DND-41 (cell line): Measurements from ENCODE around the gene IL18RAP.

ENCODE experiments used
- ATAC-seq: fragments of 200-7000 bp; cut with Tn5 transposase; 3 replicates; pipeline ENCODE4 v1.9.1; 2021; ENCODE audit warnings: low read depth; ENCODE audit not compliant: insufficient read depth
- DNase-seq: peaks from one replicate; pipeline ENCODE4 v3.0.0-alpha.2; 2020
- H2AFZ ChIP-seq: 2 replicates; pipeline ENCODE4 v1.6.0; 2012; ENCODE audit warnings: low read depth, low read length
- H3K27ac ChIP-seq: 2 replicates; pipeline ENCODE4 v1.5.1; 2012; ENCODE audit warnings: low read length, inconsistent platforms
- H3K27me3 ChIP-seq: fragments of 200-600 bp; sonication (generic); 2 replicates; pipeline ENCODE4 v1.6.0; 2012; ENCODE audit warnings: low read length, mild to moderate bottlenecking, inconsistent platforms; ENCODE audit not compliant: insufficient read depth, poor library complexity
- H3K36me3 ChIP-seq: 2 replicates; pipeline ENCODE4 v1.5.1; 2012; ENCODE audit warnings: low read length, inconsistent platforms; ENCODE audit not compliant: insufficient read depth
- H3K4me1 ChIP-seq: 2 replicates; pipeline ENCODE4 v1.5.1; 2012; ENCODE audit warnings: mild to moderate bottlenecking, low read length; ENCODE audit not compliant: insufficient read depth
- H3K4me2 ChIP-seq: 2 replicates; pipeline ENCODE4 v1.6.0; 2012; ENCODE audit warnings: mild to moderate bottlenecking, moderate library complexity, low read length, inconsistent platforms; ENCODE audit not compliant: insufficient read depth
- H3K4me3 ChIP-seq, 2 experiments: fragments of 200-600 bp in 1 of 2; shearing (Covaris generic) in 1 of 2; 2 replicates each; pipeline ENCODE4 v1.5.1; 2012 to 2016; ENCODE audit warnings: inconsistent platforms in 2 of 2, low read length in 2 of 2, mild to moderate bottlenecking in 2 of 2, low read depth in 1 of 2, moderate library complexity in 1 of 2
- H3K79me2 ChIP-seq: 2 replicates; pipeline ENCODE4 v1.6.0; 2012; ENCODE audit warnings: low read length, inconsistent platforms; ENCODE audit not compliant: insufficient read depth
- H3K9ac ChIP-seq: 2 replicates; pipeline ENCODE4 v1.6.0; 2012; ENCODE audit warnings: low read depth, mild to moderate bottlenecking, inconsistent platforms, low read length, moderate library complexity
- H3K9me3 ChIP-seq: 2 replicates; pipeline ENCODE4 v1.5.1; 2012; ENCODE audit warnings: low read length, moderate library complexity, mild to moderate bottlenecking, inconsistent platforms; ENCODE audit not compliant: insufficient read depth, severe bottlenecking
- H4K20me1 ChIP-seq: 2 replicates; pipeline ENCODE4 v1.6.0; 2012; ENCODE audit warnings: low read length; ENCODE audit not compliant: insufficient read depth
- EZH2 ChIP-seq: IDR thresholded peaks from 3 replicates; pipeline ENCODE4 v1.6.1; 2012; ENCODE audit warnings: borderline replicate concordance, low read depth, mild to moderate bottlenecking, moderate library complexity, low read length, inconsistent platforms; ENCODE audit not compliant: severe bottlenecking
- TF ChIP-seq, protein P1 (sequence below): IDR thresholded peaks from 2 replicates; pipeline ENCODE4 v1.5.1; 2012; ENCODE audit warnings: borderline replicate concordance, low read length, moderate library complexity, mild to moderate bottlenecking; ENCODE audit not compliant: poor library complexity, severe bottlenecking; ENCODE audit errors: extremely low read depth

IL18RAP gene

GRCh38 chr2:102437122-102437521 is 14.2 kb downstream of the IL18RAP start:
- Histone ChIP-seq H3K4me2 (no peak overlapping the region), H3K9me3 (no peaks in the 10 kb centered on the region), H3K4me3 (no peak overlapping the region), H4K20me1 (no peaks in the 10 kb centered on the region), H3K4me1 (no peaks in the 10 kb centered on the region), H3K36me3 (no peaks in the 10 kb centered on the region), H3K79me2 (no peaks in the 10 kb centered on the region), H3K27me3 (peaks cover 5% of the 10 kb centered on the region), H3K27ac (no peak overlapping the region), H3K9ac (no peak overlapping the region), H2AFZ (no peak overlapping the region)
- no peak for TF ChIP-seq EZH2
- TF ChIP-seq, protein P1, sequence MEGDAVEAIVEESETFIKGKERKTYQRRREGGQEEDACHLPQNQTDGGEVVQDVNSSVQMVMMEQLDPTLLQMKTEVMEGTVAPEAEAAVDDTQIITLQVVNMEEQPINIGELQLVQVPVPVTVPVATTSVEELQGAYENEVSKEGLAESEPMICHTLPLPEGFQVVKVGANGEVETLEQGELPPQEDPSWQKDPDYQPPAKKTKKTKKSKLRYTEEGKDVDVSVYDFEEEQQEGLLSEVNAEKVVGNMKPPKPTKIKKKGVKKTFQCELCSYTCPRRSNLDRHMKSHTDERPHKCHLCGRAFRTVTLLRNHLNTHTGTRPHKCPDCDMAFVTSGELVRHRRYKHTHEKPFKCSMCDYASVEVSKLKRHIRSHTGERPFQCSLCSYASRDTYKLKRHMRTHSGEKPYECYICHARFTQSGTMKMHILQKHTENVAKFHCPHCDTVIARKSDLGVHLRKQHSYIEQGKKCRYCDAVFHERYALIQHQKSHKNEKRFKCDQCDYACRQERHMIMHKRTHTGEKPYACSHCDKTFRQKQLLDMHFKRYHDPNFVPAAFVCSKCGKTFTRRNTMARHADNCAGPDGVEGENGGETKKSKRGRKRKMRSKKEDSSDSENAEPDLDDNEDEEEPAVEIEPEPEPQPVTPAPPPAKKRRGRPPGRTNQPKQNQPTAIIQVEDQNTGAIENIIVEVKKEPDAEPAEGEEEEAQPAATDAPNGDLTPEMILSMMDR, result no peak
- ATAC-seq (no peak), DNase-seq (no peak)

- no peak overlapping the region for H3K4me2 ChIP-seq
Measured at GRCh38 chr2:102438111-102438510, 15.2 kb downstream of the IL18RAP start.

DNA sequence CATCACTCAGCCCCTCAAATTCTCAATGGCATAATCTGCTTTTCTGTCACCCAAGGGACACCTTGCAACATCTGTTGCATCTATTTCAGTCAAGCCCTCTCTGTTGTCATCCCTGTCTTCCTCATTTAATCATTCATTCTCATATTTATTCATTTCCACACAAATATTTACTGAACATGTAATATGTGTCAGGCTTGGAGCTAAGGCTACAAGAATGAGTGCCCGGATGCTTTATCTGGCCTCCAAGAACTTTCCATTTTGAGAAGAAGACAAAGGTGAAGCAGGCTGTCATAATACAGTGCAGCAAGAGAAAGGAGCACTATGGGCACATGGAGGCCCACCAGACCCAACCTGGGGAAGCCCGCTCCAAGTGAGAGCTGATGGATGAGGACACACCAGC is 15.6 kb downstream of the IL18RAP start:
- no peaks in the 10 kb centered on the region for H3K79me2 ChIP-seq
- H3K36me3 ChIP-seq, result no peaks in the 10 kb centered on the region
- ATAC-seq, result no peak
- no peaks in the 10 kb centered on the region for H3K9me3 ChIP-seq
- H3K4me2 ChIP-seq, result no peak overlapping the region
- TF ChIP-seq, protein P1, result no peak
- TF ChIP-seq EZH2, result no peak
- H3K9ac ChIP-seq, result no peak overlapping the region
- peaks cover 8% of the 10 kb centered on the region for H3K27me3 ChIP-seq
- no peaks in the 10 kb centered on the region for H4K20me1 ChIP-seq
- no peak overlapping the region for H3K27ac ChIP-seq
- H2AFZ ChIP-seq, result no peak overlapping the region
- DNase-seq, result no peak
- no peak overlapping the region for H3K4me3 ChIP-seq
- H3K4me1 ChIP-seq, result no peaks in the 10 kb centered on the region

More at GRCh38 chr2:102438111-102438510, 15.2 kb downstream of the IL18RAP start:
- Histone ChIP-seq H3K36me3 (no peaks in the 10 kb centered on the region), H3K27me3 (peaks cover 8% of the 10 kb centered on the region), H2AFZ (no peak overlapping the region), H4K20me1 (no peaks in the 10 kb centered on the region), H3K9ac (no peak overlapping the region), H3K27ac (no peak overlapping the region), H3K9me3 (no peaks in the 10 kb centered on the region), H3K4me3 (no peak overlapping the region), H3K4me1 (no peaks in the 10 kb centered on the region), H3K79me2 (no peaks in the 10 kb centered on the region)
- ATAC-seq (no peak), DNase-seq (no peak)
- no peak for TF ChIP-seq EZH2
- TF ChIP-seq, protein P1, result no peak

GRCh38 chr2:102439065-102439695 is 16.2 kb downstream of the IL18RAP start:
- H3K9me3 ChIP-seq, result no peaks in the 10 kb centered on the region
- peaks cover 8% of the 10 kb centered on the region for H3K27me3 ChIP-seq
- H2AFZ ChIP-seq, result no peak overlapping the region
- DNase-seq (no peak), ATAC-seq (no peak)
- H3K9ac ChIP-seq, result no peak overlapping the region
- TF ChIP-seq, protein P1, result no peak
- TF ChIP-seq EZH2, result no peak
- no peaks in the 10 kb centered on the region for H3K4me1 ChIP-seq
- no peak overlapping the region for H3K4me2 ChIP-seq
- H3K79me2 ChIP-seq, result no peaks in the 10 kb centered on the region
- H4K20me1 ChIP-seq, result no peaks in the 10 kb centered on the region
- H3K27ac ChIP-seq, result no peak overlapping the region
- no peaks in the 10 kb centered on the region for H3K36me3 ChIP-seq
- no peak overlapping the region for H3K4me3 ChIP-seq
